ENCODE results near the gene MAD2L1.
A peak's percentile ranks its signal among the peaks of the same experiment; 100 is the strongest.

GRCh38 chr4:120049732-120050494, 16.7 kb downstream of the MAD2L1 start:
- TF ChIP-seq CTCF (IDR thresholded peaks at IDR 0.05) (peak; percentile 72 to 83 (median 78)), POLR2A (IDR thresholded peaks at IDR 0.05) (no peak)

All from esophagus squamous epithelium (tissue), 4 donors.